HL-60/S4 (cell line): ENCODE measurements around the gene ZNF343.
"Not testable (repeated sequence)": the region's sequence is repeated elsewhere in the genome, so short reads cannot be mapped to it uniquely, and the experiment has no call there.

ENCODE experiments used
- in situ Hi-C: fragments of 300-500 bp; cut with MboI; formaldehyde crosslinking; loops from 2 replicates; pipeline ENCODE4 v1.14.3; 2022; ENCODE audit warnings: low sequenced_read_pairs

ZNF343 gene

DNA sequence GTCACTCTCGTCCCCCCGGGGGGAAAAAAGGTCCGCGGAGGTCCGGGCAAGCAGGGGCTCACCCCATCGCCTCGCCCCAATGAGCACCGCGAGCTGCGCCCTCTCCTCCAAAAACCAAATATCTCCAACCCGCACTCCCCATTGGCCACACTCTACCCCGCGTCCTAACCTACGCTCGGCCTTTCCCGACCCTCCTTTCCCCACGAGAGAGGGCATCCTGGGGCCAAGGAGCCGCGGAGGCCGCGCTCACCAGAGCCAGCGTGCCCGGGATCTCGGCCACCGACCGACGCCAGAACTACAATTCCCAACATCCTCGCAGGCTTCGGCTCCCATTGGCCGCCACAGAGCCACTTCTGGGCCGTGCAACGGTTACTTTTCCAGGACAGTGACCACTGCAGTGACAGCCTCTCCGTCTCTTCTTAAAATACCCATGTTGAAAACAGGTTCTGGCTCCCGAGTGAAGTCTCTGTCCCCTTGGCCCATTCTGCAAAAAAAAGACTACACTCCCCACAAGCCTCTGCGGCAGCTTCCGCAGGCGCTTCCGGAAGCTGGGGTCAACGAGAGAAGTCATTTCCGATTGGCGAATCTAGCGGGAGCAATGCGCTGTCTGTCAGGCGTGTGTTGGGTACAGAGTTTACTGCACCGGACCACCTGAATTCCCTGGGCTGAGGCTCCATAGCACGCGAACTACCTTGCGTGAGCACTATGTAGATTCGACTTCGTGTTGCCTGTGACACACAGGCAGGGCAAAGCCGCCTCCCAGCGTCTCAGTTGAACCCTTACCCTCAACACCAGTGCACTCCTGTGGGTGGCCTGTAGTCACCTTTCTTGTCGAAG lies at the start of gene ZNF343:
ZNF343 (minus strand) TSS at position 285 of the 837 bp plus-strand sequence. CDS start 15,020 bp downstream, outside the sequence.
- in situ Hi-C loops = no loop called here

DNA sequence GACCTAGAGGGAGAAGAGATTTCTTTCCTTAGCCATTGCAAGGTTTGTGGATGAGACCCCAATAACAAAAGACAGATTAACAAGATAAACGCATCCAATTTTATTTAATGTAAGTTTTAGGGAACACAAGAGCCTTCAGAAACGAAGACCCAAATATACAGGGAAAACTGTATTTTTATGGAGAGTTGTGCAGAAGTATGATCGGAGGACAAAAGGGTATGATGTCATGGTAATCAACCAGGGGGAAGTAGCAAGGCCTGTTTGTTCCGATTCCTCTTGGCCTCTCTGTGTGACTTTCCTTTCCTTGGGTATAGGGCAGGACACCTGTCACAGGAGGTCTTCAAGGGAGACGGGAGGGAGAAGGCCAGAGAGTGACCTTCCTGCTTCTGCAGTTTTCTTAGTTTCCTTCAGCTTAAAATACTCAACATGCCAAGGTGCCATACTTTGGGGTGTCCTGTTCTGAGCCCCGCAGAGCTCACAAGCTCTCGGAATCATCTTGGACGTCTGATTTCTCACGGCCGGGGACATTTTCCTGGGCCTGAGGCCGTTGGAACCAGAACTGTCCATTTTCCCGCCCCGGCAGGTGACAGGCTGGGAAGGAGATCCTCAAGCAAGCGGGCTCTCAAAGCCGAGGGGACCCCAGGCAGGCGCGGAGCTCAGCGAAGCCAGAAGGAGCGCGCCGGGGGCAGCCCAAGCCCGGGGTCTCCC lies 49.3 kb upstream of the ZNF343 start:
- in situ Hi-C loops = no loop called here

DNA sequence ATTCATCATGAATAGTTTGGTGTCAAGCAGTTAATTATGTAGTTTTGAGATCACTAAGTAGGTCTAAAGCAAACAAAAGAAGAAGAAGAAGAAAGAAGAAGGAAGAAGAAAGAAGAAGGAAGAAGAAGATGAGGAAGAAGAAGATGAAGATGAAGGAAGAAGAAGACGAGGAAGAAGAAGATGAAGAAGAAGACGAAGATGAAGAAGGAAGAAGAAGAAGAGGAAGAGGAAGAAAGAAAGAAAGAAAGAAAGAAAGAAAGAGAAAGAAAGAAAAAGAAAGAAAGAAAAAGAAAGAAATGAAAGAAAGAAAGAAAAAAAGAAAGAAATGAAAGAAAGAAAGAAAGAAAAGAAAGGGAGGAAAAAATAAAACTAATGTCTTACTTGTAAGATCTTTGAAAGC lies 36.9 kb upstream of the ZNF343 start:
- in situ Hi-C loops = no loop called here

DNA sequence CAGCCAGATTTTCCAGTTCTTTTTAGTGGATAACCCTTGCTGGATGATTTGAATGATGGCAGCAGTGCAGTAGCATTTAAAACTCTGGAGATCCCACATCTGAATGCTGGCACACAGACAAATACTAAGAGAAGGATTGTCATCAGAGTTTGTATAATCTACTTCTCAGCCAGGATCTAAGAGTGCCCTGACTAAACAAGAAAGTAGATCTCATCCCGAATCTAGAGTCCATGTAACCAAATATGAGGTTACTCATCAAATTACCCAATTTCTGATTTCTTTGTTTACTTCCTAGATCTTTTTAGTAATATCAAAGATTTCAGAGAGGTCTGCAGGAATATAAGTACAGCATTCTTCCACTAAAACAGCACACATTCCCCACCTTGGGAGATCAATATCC lies 35.5 kb upstream of the ZNF343 start:
- in situ Hi-C loops = no loop called here

DNA sequence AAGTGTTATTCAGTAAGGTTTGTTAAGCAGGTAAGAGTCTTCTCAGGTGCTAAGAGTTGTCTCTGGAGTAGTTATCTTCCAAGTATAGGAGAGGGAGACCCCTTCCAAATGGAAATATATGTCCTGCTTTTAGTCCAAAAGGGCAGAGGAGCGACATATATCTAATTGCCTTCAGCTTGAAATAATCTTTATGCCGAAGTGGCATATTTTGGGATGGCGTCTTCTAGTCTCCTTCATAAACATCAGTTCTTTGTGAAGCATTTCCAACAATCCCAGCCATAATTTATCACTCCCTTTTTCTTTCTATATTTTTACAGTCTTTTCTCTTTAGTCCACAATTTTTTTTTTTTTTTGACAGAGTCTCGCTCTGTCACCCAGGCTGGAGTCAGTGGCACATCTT lies 33.6 kb upstream of the ZNF343 start:
- in situ Hi-C loops = no loop called here

DNA sequence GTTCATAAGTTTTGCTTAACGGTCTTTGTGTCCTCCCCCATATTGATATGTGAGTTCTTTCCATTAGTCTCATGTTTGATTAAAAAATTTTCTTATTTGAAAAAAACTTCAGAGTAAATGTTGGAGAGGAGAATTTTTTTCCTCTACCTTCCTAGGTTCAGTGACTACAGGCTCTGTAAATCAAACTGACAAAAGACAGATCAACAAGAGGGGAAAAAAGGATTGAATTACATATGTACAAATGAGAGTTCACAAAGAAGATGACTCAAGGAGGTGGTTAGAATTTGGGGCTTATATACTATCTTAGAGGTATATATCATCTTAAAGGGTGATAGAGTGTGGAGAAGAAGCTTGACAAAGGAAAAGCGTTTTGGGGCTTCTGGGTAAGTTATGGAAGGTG lies 33.2 kb upstream of the ZNF343 start:
- in situ Hi-C loops = no loop called here

DNA sequence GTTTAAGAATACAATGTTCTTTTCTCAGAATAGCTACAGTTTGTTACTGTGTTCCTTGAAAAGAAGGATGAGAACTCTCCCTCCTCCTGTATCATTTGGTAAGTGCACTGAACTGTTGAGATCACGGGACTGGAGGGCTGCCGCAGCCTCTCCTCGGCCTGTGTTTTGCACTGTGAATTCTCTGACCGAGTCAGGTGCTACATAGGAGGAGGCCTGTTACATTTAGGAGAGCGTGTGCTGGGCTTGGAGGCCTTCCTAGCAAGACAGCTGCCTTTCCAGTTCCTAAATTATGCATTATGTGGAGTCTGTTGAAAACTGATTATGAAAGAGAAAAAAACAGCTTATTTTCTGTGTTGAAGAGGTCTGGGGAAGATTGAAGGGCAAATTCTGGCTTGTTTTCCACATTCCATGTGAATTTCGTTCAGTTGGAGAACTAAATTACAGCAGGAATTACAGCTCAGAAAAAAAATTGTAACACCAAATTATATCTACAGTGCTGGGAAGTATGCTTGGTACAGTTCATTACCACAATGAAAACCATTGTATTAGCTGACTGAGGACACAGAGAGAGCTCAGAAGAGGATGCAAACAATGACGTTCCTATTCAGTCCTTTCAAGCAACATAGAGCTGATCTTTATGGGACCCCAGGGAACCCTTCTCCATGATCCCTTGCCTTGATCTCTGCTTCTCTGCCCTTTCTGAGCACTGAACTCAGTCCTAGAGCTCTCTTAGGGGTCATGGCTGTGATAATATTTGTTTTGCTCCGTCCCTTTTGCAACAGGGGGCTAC lies 30.4 kb upstream of the ZNF343 start:
- in situ Hi-C loops = no loop called here

DNA sequence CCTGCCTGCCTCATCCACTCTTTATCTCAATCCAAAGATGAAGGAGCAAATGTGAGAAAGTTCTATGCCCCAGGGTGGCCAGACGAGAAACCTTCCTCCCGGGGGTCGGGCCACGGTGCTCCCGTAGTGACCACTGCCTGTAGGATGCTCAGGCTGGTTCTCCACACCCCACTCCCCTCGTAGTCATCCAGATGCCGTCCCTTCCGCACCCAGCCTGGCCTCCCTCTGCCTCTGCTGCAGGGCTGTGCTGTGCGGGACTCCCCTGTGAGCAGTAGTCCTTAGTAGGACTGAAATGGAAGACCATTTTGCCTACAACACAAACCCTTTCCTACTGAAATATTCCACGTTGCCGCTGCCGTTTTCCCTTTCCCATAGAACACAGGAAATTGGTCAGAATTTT lies 29.6 kb upstream of the ZNF343 start:
- in situ Hi-C loops = no loop called here

DNA sequence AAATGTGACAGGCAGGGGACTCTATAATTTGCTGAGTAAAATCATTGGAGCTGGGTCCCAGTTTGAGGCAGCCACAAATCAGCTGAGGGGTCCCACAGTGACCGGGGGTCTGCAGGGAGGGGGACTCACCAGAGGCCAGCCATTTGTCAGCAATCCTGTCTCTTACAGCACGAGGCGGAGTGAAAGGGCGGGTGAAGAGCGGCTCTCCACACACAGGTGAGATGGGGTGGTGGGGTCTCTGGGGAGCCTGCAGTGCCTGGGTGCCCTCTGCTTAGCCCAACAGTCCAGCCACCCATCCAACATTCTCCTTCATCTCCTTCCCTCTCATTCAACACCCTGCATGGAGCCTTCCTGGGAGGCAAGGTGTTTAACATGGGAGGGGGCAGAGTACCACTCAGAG lies 28.4 kb upstream of the ZNF343 start:
- in situ Hi-C loops = no loop called here

DNA sequence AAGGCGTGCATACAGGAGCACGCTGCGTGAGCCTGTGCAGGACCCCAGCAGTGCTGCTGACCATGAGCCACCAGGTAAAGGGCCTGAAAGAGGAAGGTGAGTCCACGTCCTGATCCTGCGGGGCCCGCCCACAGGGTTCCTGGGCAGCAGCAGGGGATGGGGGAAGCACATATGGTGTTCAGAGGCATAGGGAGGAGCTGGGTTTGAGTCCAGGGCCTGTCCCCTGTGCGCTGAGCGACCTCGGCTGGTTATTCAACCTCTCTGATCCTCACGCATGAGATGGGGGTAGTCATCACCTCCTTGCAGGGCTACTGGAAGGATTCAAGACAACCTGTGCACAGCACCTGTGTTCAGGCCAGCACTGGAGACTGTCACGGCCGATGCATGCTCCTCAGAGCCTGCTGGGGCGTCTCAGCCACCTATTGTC lies 27.9 kb upstream of the ZNF343 start, which contains the start of gene TMC2:
TMC2 (plus strand) TSS at position 14 of the 427 bp plus-strand sequence; CDS start at position 63, 49 bp downstream.
- in situ Hi-C loops = no loop called here

DNA sequence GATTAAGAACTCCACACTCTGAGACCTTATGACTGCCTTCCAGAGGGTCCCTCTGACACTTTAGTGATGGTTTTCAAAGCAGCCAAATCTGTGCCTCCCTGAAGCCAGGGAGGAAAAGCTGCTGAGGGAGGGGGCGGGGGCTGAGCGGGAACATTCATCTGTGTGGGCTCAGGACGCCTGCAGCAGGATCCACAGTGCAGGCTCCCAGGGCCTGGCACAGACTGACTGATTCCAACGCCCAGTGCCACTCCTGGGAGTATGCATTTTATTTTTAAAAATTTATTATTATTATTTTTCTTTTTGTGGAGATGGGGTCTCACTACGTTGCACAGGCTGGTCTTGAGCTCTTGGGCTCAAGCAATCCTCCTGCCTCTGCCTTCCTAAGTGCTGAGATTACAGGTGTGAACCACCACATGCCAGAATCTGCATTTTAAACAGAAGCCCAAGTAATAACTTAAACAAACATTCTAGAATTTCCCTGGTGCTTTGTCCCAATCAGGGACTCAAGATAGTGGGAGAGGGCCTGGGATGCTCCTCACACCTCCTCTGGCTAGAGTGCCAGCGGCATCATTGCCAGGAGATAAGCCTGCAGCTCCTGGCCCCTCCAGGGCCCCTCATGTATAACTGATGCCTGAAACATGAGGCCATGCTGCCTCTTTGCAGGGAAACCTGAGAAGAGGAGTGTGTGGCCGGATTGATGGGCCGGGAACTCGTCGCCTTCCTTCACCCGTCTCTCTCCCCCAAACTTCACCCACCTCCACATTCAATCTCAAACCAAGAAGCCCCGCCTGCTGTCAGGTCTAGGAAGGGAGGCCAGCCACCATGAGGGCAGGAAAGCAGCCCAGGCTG lies 27.2 kb upstream of the ZNF343 start:
- in situ Hi-C loops = no loop called here

DNA sequence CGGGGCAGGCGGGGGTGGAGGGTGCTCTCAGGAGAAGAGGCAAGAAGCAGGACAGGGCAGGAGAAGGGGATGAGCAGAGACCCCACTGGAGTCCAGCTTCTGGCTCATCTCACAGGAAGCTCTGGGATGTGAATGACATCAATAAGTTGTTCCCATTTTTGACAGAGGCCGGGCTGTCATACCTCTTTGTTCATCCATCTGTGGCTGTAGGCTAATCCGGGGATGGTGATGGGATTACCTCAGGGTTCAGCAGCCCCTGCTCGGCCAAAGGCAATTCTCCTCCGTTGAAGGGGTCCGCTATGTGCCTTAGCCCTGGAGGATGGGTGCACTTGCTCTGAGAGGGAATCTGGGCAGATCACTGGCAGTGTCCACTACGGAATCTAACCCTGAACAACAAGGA lies 24.4 kb upstream of the ZNF343 start:
- in situ Hi-C loops = no loop called here

DNA sequence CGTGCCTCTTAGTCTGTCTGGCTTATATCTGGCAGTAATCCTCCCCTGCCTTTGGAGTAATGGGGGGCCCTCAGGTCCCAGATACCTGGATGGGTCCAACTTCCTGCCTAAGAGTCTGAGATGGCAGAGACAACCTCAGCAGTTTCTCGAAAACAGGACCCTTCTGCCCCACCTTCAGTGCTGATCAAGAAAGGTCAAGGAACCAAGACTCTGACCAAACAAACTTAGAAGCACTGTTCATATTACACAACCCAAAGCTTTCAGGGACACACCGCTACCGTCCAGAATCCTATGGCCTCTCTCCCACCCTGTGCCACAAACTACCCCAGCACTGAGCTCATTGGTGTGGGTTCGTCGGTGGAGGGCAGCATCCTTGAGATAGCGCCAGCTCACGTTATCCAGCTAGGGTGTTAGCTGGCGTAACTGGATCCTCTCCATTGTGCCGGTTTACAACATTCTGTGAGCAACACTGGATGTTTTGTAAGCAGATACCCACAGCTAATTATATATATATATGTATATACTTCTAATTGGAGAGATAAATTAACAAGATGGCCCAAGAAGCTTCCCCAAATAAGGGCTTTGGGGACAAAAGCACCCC lies 20.1 kb upstream of the ZNF343 start:
- in situ Hi-C loops = no loop called here

DNA sequence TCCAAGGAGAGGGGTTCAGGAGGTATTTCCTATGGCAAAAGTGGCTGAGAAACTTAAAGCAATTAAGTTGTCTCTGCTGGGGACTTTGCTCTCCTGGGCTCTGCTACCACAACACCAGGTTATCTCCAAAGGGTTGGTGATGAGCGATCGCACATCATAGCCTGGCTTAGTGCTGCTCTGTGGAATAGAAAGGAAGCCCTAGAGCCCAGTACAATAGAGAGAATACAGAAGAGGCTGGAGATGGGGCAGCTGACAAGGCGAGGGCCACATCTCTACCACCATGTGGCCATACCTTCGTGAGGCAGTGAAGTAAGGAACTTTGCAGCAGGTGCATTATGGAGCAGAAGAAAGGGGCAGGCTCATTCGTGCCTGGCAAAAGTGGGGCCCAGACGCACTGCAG lies 19.0 kb upstream of the ZNF343 start:
- in situ Hi-C loops = no loop called here

DNA sequence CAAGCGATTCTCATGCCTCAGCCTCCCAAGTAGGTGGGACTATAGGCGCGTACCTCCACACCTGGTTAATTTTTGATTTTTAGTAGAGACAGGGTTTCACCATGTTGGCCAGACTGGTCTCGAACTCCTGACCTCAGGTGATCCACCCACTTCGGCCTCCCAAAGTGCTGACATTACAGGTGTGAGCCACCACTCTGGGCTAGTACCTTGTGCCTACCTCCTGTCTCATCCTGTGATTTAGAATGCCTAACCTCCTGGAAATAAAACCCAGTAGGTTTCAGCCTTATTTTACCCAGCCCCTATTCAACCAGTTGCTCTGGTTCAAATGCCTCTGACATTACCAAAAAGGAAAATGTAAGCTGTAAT lies 17.5 kb upstream of the ZNF343 start:
- in situ Hi-C loops = not testable (repeated sequence)

DNA sequence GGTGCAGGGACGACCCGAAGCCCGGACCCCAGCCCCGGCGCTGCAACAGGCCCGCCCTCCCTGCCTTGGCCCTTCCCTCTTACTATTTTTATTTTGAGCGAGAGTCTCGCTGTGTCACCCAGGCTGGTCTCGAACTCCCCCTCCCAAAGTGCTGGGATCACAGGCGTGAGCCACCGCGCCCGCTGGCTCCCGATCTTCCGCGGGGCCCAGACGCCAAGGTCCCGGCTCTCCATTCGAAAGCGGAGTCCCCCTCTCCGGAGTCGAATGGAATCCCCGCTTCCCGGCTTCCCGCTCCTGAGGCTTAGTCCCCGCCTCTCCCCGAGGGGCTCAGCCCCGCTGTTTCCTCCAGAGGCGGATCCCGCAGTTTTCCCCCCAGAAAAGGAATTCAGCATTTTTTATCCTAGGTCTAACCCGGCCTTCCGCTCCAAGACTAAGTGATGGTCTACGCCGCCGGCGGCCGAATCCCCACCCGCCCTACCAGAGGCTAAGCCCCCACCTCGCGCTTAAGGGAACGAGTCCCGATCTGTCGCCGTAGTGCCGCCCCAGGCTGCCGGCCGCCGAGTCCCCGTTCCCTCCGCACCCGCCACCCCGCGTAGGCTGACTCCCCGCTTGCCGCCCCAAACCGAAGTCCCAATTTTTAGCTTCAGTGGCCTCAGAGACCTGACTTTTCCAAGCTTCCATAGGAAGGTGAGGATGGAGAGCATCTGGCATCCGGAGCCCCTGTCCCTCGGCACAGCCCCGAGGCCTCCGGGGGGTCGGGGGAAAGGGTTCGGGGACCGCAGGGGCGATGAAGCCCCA lies 16.2 kb upstream of the ZNF343 start:
- in situ Hi-C loops = no loop called here

DNA sequence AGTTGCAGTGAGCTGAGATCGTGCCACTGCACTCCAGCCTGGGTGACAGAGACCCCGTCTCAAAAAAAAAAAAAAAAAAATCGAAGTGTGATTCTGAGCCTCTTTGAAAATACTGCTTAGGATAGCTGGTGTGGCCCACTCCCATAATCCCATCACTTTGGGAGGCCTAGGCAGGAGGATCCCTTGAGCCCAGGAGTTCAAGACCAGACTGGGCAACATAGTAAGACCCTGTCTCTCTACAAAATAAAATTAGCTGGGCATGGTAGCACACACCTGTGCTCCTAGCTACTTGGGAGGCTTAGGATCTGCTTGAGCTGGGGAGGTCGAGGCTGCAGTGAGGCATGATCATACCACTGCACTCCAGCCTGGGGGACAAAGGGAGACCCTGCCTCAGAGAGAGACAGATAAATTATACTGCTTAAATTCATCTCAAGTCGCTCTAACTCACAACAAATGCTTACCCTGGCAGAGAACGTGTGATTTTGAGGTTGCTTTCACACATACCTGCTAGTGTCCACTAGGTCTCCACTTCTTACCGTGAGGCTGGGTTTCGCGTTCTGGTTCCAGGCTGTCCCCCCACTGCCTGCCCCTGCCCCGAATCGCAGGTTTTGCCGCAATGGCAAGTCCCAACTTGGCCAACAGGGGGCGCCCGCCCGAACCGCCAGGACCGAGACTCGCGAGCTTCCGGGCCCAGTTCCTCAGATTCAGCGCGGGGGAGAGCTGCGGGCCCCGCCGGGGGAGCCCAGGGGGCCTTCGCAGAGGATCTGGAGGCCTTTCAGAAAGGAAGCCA lies 15.4 kb upstream of the ZNF343 start:
- in situ Hi-C loops = no loop called here

DNA sequence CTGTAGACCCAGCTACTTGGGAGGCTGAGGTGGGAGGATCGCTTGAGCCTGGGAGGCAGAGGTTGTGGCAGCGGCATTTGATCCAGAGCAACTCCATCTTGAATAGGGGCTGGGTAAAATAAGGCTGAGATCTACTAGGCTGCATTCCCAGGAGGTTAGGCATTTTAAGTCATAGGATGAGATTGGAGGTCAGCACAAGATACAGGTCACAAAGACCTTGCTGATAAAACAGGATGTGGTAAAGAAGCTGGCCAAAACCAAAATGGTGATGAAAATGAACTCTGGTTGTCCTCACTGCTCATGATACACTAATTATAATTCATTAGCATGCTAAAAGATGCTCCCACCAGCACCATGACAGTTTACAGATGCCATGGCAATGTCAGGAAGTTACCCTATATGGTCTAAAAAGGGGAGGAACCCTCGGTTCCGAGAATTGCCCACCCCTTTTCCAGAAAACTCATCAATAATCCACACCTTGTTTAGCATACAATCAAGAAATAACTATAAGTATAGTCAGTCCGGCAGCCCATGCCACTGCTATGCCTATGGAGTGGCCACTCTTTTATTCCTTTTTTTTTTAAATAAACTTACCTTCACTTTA lies 14.2 kb upstream of the ZNF343 start:
- in situ Hi-C loops = not testable (repeated sequence)
